IMR-90 (cell line): ENCODE measurements around the gene TMTC1.

Experiments used
- CTCF ChIP-seq: conservative IDR thresholded peaks from 2 replicates; pipeline ENCODE4 v1.5.1; 2012; ENCODE audit warnings: mild to moderate bottlenecking, low read depth, low read length, improper control_type of control experiment
- ELK1 ChIP-seq: fragments of 150-350 bp; IDR thresholded peaks from 2 replicates; pipeline ENCODE4 v1.6.1; 2016; ENCODE audit warnings: low read depth, mild to moderate bottlenecking, low read length, moderate library complexity, borderline replicate concordance
- MAFK ChIP-seq: IDR thresholded peaks from 2 replicates; pipeline ENCODE4 v1.6.1; 2012; ENCODE audit warnings: low read depth, low read length, improper control_type of control experiment
- POLR2A ChIP-seq: IDR thresholded peaks from 2 replicates; pipeline ENCODE4 v1.6.1; 2012; ENCODE audit warnings: mild to moderate bottlenecking, low read depth, low read length
- RAD21 ChIP-seq: IDR thresholded peaks from 2 replicates; pipeline ENCODE4 v1.6.1; 2012; ENCODE audit warnings: low read length, improper control_type of control experiment
- RCOR1 ChIP-seq: IDR thresholded peaks from 2 replicates; pipeline ENCODE4 v1.6.1; 2012; ENCODE audit warnings: mild to moderate bottlenecking, low read length, improper control_type of control experiment; ENCODE audit not compliant: insufficient replicate concordance

DNA sequence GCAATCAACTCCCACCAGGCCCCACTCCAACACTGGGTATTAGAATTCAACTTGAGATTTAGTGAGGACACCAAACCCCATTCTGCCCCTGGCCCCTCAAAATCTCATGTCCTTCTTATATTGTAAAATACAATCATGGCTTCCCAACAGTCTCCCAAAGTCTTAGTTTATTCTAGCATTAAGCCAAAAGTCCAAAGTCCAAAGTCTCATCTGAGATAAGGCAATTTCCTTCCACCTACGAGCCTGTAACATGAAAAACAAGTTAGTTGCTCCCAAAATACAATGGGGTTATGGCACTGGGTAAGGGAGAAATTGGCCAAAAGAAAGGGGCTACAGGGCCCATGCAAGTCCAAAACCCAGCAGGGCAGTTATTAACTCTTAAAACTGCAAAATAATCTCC is 46.6 kb upstream of the TMTC1 start:
- no peak for TF ChIP-seq CTCF
- no peak for TF ChIP-seq POLR2A
- TF ChIP-seq MAFK: no peak
- TF ChIP-seq ELK1: no peak
- TF ChIP-seq RCOR1: no peak
- no peak for TF ChIP-seq RAD21
